ENCODE data around the gene GNGT1. TPM values are rescaled to one million over a fixed set of nuclear protein-coding genes. Genes with fewer than 3 reads are reported as not detected.

GNGT1 gene
- total and polyA plus RNA-seq, 2 donors (not counting 3 experiments of a cell fraction or from before 2014, with no cell fraction given) = not detected

DNA sequence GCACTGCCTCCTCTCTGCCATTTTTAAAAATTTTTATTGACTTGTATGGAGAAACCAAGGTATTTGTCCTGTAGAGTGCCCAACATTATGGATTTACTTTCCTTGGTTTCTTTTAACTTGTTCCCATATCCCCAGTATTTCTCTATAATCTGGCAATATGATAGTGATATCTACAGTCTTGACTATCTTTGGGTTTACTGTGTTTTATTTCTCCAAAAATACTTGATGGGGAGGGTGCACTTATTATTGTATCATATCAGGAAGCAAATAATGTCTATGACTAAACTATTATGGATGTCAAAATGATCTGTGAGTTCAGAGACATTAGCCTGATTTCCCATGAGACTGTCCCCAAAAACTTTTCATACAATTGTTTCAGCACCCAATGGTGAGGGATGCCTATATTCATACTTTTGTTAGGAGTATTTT, 22.4 kb upstream of the GNGT1 start:
- intact Hi-C loops (cut with micrococcal nuclease) = no loop called here
- no peaks in the 10 kb centered on the region for H3K4me1 ChIP-seq (ENCODE audit: control insufficient read depth, extremely low read depth, insufficient read depth, low read length)
- dilution Hi-C loops (cut with MboI; ENCODE audit: extremely low pct_ligation_motif_present, low sequenced_read_pairs) = no loop called here
- H3K79me2 ChIP-seq (ENCODE audit: control insufficient read depth, insufficient read depth, low read length) = no peaks in the 10 kb centered on the region
- BruUV-seq (replicated peaks) = no TSS peak
- no peak overlapping the region for H2AFZ ChIP-seq (ENCODE audit: low read depth, low read length)
- H3K4me2 ChIP-seq (ENCODE audit: insufficient read depth, low read length) = no peak overlapping the region
- DNase-seq (ENCODE audit: low read depth, low spot score) (no peak), FAIRE-seq (no peak)
- no peaks in the 10 kb centered on the region for H3K9me3 ChIP-seq (replicated peaks; ENCODE audit: control insufficient read depth, insufficient read depth, low read length)
- no peaks in the 10 kb centered on the region for H3K9me1 ChIP-seq (replicated peaks; ENCODE audit: control insufficient read depth, extremely low read depth, insufficient read depth, low read length)
- no peak overlapping the region for H3K4me3 ChIP-seq (replicated peaks in 1 of 3; ENCODE audit: insufficient read depth in 1 of 3, low read depth in 1 of 3, low read length in 3 of 3)
- CTCF ChIA-PET = interaction anchor here (0.8 kb wide), 1 partner anchor 212 kb away, joined by 3 read pairs; no protein-coding TSS in a partner anchor
- H4K20me1 ChIP-seq (replicated peaks; ENCODE audit: control insufficient read depth, extremely low read depth, insufficient read depth, low read length) = no peaks in the 10 kb centered on the region
- no peak overlapping the region for H3K9ac ChIP-seq (replicated peaks; ENCODE audit: extremely low read depth, insufficient read depth, low read length)
- H3K36me3 ChIP-seq (ENCODE audit: control insufficient read depth in 2 of 2, extremely low read depth in 1 of 2, insufficient read depth in 2 of 2, low read length in 2 of 2) = no peaks in the 10 kb centered on the region
- no peak overlapping the region for H3K27ac ChIP-seq (ENCODE audit: insufficient read depth, low read depth, low read length)
- POLR2A ChIA-PET = no interaction called here
- H3K27me3 ChIP-seq (ENCODE audit: control insufficient read depth in 2 of 2, insufficient read depth in 2 of 2, low read length in 2 of 2) = no peaks in the 10 kb centered on the region
- no peak for TF ChIP-seq POLR2A (IDR thresholded peaks at IDR 0.05; ENCODE audit: low read depth, low read length)
- no peak for TF ChIP-seq JUN (IDR thresholded peaks at IDR 0.05; ENCODE audit: borderline replicate concordance, insufficient read depth, insufficient read length, low read depth)
- no peak for TF ChIP-seq MYC (IDR thresholded peaks at IDR 0.05; ENCODE audit: low read depth, low read length)
- no peak for TF ChIP-seq CTCF (IDR thresholded peaks at IDR 0.05; ENCODE audit: extremely low read depth in 1 of 2, insufficient read depth in 1 of 2, low read depth in 1 of 2, low read length in 2 of 2)

GRCh38 chr7:93884541-93884940, 21.8 kb upstream of the GNGT1 start:
- no peak for TF ChIP-seq POLR2A (IDR thresholded peaks at IDR 0.05; ENCODE audit: low read depth, low read length)
- no peak for TF ChIP-seq JUN (IDR thresholded peaks at IDR 0.05; ENCODE audit: borderline replicate concordance, insufficient read depth, insufficient read length, low read depth)
- TF ChIP-seq GATA2 (IDR thresholded peaks at IDR 0.05; ENCODE audit: insufficient read depth, insufficient read length, low read depth, low read length) = no peak
- TF ChIP-seq CTCF (IDR thresholded peaks at IDR 0.05; ENCODE audit: extremely low read depth in 1 of 2, insufficient read depth in 1 of 2, low read depth in 1 of 2, low read length in 2 of 2) = no peak
- TF ChIP-seq MYC (IDR thresholded peaks at IDR 0.05; ENCODE audit: low read depth, low read length) = no peak
- no peak for TF ChIP-seq MAX (IDR thresholded peaks at IDR 0.05; ENCODE audit: insufficient read depth, insufficient read length)
- H3K9ac ChIP-seq (replicated peaks; ENCODE audit: extremely low read depth, insufficient read depth, low read length) = no peak overlapping the region
- H4K20me1 ChIP-seq (replicated peaks; ENCODE audit: control insufficient read depth, extremely low read depth, insufficient read depth, low read length) = no peaks in the 10 kb centered on the region
- H2AFZ ChIP-seq (ENCODE audit: low read depth, low read length) = no peak overlapping the region
- FAIRE-seq (no peak), DNase-seq (ENCODE audit: low read depth, low spot score) (no peak)
- no peaks in the 10 kb centered on the region for H3K27me3 ChIP-seq (ENCODE audit: control insufficient read depth in 2 of 2, insufficient read depth in 2 of 2, low read length in 2 of 2)
- H3K36me3 ChIP-seq (ENCODE audit: control insufficient read depth in 2 of 2, extremely low read depth in 1 of 2, insufficient read depth in 2 of 2, low read length in 2 of 2) = no peaks in the 10 kb centered on the region
- intact Hi-C loops (cut with micrococcal nuclease) (no loop called here), dilution Hi-C loops (cut with MboI; ENCODE audit: extremely low pct_ligation_motif_present, low sequenced_read_pairs) (no loop called here)
- no peaks in the 10 kb centered on the region for H3K9me3 ChIP-seq (replicated peaks; ENCODE audit: control insufficient read depth, insufficient read depth, low read length)
- ChIA-PET CTCF (interaction anchor here (0.8 kb wide), 1 partner anchor 211 kb away, joined by 3 read pairs; no protein-coding TSS in a partner anchor), POLR2A (no interaction called here)
- no peaks in the 10 kb centered on the region for H3K9me1 ChIP-seq (replicated peaks; ENCODE audit: control insufficient read depth, extremely low read depth, insufficient read depth, low read length)
- no peak overlapping the region for H3K4me2 ChIP-seq (ENCODE audit: insufficient read depth, low read length)
- H3K27ac ChIP-seq (ENCODE audit: insufficient read depth, low read depth, low read length) = no peak overlapping the region
- no peaks in the 10 kb centered on the region for H3K4me1 ChIP-seq (ENCODE audit: control insufficient read depth, extremely low read depth, insufficient read depth, low read length)
- no TSS peak for BruUV-seq (replicated peaks)
- no peak overlapping the region for H3K4me3 ChIP-seq (replicated peaks in 1 of 3; ENCODE audit: insufficient read depth in 1 of 3, low read depth in 1 of 3, low read length in 3 of 3)
- no peaks in the 10 kb centered on the region for H3K79me2 ChIP-seq (ENCODE audit: control insufficient read depth, insufficient read depth, low read length)

Measured in endothelial cell of umbilical vein (primary cell).